GM19043 (cell line): Measurements from ENCODE around the gene FAM227B.
A peak's percentile ranks its signal among the peaks of the same experiment; 100 is the strongest.
"Not testable (repeated sequence)": the region's sequence is repeated elsewhere in the genome, so short reads cannot be mapped to it uniquely, and the experiment has no call there.

ENCODE experiments used
- ATAC-seq: cut with Tn5 transposase; IDR thresholded peaks from one replicate; pipeline ENCODE4 v1.9.1; 2021; ENCODE audit warnings: low read depth; ENCODE audit not compliant: unreplicated experiment

Gene FAM227B

DNA sequence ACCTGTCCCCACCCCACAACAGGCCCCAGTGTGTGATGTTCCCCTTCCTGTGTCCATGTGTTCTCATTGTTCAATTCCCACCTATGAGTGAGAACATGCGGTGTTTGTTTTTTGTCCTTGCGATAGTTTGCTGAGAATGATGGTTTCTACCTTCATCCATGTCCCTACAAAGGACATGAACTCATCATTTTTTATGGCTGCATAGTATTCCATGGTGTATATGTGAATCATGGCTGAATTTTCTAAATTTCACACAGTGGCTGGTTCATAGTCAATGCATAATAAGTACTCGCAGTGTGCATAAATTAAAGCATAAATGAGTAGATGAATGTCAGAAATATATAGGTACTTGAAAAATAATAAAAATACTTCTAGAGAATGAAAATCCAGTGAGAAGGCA is 8.4 kb downstream of the FAM227B start:
- not testable (repeated sequence) for ATAC-seq

DNA sequence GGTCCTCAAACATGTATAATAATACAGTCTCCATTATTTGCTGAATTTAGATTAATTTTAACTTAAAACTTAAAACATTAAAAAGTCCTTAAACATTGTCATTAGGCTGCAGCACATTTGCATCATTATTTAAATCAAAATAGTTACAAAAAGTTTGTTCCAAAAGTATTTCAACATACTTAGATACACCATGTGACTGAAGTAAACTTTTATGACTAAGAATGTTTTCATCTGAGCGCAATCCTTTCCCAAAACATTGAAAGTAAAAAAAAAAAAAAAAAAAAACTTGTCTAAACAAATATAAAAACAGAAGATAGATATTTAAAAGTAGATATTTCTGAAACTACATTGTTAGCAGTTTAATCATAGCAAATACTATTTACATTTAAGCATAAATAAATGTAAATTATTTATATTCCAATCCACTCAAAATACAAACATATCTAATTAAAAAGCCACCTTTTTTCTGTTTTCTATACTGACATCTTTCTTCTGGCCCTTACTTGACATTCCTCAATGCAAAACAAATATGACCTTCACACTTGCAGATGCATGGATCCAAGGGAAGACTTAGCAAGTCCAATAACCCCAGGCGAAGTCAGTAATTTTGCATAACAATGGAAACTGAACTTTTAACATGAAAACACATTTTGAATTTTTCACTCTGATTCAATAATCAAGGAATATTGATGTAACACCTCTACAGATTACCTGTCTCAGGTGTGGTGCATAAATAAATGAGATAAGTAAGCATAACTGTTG is 10.3 kb downstream of the FAM227B start:
- ATAC-seq: no peak

DNA sequence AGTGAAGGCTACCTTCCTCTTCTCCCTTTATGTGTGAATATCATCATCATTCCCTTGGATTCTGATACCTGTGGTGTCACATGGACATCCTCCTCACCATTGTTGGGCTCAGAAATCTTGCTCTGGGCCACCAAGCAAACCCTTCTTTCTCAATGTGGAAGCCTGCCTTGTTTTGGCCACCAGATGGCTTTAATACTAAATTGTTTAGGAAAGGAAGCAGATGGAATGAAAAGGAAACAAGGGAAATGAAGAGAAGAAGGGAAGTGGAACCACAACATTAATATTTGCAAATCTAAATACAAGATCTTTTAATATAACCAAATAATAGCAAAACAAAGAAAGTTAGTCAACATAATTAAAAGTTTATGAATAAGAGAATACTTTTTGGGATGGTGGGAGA is 14.0 kb downstream of the FAM227B start:
- no peak for ATAC-seq

DNA sequence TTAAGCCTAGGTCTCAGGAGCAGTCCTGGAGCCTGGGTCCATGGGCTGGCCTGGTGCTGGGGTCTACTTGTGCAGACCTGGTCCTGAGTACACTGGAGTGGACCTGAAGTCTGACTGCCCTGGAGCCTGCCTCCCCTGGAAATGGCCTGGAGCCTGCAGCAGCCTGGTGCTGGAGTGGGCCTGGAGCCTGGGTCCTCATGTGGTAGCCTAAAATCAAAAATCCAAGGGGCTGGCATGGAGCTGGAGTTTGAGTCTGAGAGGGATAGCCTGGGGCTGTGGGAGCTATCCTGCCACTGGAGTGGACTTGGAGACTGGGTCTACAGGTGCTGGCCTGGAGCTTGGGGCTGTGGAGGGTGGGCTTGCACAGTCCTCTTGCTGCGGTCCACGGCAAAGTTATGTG is 15.0 kb downstream of the FAM227B start:
- no peak for ATAC-seq

DNA sequence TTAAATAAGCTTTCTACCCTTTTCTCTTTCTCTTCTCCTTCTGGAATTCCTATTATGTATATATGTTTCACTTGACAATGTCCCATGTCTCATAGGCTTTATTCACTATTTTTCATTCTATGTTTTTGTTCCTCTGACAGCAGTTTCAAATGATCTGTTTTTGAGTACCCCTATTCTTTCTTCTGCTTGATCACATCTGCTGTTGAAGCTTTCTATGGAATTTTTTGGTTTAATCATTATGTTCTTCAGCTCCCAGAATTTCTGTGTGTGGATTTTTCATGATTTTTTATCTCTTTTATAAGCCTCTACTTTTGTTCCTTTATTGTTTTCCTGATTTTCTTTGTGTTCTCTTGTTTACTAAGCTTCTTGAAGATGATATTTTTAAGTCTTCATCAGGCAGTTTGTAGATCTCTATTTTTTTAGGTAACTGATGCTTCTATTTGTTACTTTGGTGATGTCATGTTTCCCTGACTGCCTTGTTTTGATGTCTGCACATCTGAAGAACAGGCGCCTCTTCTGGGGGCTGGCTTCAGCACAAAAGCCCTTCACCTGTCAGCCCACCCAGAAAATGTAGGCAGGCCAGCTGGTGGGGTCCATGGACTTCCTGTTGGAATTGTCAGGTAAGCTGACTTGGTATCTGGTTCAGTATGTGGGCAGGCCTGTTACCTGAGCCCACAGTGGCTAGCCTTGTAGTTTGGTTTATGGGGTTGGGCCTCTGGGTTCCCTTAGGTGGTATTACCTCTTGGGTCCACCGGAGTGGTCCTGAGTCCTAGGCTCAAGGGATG is 15.8 kb downstream of the FAM227B start:
- ATAC-seq: no peak

DNA sequence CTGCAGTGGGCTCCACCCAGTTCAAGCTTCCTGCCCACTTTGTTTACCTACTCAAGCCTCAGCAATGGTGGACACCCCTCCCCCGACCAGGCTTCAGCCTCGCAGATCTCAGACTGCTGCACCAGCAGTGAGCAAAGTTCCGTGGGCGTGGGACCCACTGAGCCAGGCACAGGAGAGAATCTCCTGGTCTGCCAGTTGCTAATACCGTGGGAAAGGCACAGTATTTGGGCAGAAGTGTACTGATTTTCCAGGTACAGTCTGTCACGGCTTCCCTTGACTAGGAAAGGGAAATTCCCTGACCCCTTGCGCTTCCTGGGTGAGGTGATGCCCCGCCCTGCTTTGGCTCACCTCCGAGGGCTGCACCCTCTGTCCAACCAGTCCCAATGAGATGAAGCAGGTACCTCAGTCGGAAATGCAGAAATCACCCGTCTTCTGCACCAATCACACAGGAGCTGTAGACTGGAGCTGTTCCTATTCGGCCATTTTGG is 27.7 kb downstream of the FAM227B start:
- ATAC-seq: not testable (repeated sequence)

DNA sequence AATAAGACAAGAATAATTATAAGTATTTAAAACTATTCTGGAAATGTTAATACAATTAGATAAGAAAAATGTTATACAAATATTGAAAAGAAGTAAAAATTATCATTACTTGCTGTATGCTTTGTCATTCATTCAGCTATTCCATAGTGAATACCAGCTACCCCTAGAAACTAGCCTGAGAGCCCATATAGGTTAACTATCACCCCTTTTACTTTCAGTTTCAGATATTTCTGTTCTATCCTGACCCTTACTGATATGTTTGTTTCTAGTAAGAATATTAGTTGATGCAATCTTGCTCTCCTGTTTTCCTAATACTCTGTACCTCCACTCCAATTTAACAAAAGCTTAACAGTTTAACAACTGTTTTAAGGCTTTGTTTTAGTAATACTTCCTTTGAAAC is 31.6 kb downstream of the FAM227B start:
- ATAC-seq: peak; percentile 78

DNA sequence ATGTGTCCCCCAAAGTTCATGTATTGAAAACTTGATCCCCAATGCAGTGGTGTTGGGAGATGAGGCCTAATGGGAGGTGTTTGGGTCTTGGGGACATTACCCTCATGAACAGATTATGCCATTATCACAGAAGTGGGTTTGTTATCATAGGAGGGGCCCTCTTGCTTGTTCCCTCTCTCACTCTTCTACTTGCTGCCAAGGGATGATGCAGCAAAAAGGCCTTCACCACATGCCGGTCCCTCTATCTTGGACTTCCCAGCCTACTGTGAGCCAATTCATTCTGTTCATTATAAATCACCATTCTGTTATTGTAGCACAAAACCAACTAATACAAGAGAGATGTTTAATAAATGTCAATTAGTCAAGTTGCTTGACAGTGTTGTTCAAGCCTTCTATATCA is 47.2 kb downstream of the FAM227B start:
- ATAC-seq: no peak

DNA sequence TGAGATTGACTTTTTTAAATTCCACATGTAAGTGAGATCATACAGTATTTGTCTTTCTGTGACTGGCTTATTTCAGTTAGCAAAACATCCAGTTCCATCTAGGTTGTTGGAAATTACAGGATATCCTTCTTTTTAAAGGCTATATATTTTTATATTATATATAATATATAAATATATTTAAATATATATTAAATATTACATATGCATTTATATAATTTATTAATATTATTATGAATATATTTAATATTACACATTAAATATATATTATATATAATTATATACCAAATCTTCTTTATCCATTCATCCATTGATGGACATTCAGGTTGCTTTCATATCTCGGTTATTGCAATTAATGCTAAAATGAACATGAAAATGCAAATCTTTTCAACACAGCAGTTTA is 49.9 kb downstream of the FAM227B start:
- no peak for ATAC-seq

DNA sequence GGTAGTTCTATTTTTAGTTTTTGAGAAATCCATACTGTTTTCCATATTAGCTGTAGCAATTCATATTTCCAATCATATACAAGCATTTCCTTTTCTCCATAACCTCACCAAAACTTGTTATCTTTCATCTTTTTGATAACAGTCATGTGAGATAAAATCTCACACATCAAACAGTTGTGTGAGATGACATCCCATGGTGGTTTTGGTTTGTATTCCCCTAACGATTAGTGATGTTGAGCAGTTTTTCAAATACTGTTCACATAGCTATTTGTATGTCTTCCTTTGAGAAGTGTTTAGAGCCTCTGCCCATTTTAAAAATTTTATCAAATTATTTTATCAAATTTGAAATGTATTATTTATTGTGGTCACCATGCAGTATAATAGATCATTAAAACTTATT is 50.4 kb downstream of the FAM227B start:
- ATAC-seq: no peak

DNA sequence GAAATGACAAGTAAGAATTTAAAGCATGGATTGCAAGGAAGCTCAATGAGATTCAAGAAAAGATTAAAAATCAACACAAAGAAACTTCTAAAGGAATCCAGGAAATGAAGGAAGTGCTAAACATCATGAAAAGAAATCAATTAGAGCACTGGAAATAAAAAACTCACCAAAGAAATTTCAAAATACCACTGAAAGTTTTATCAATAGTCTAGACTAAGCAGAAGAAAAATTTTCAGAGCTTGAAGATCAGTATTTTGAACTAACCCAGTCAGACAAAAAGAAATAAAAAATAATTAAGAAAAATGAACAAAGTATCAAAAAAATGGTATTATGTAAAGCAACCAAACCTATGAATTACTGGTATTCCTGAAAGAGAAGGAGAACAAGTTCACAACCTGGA is 60.6 kb downstream of the FAM227B start:
- ATAC-seq: no peak

DNA sequence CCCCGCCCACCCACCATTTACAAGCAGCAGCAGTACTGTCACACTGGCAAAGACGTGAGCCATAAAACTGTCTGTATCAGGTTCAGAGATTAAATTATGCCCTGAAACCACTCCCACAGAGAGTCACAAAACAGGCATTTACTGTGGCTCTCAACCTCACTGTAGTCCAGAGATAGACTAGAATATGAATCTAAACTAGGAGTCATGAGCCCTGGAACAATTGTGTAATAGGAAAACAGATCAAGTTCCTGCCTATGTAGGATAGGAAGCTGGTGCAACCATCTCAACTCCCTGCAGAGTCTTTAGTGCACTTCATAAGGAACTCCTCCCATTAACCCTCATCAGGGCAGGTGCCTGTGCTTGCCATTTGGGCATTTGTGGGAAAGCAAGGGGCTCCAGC is 61.7 kb downstream of the FAM227B start:
- no peak for ATAC-seq

DNA sequence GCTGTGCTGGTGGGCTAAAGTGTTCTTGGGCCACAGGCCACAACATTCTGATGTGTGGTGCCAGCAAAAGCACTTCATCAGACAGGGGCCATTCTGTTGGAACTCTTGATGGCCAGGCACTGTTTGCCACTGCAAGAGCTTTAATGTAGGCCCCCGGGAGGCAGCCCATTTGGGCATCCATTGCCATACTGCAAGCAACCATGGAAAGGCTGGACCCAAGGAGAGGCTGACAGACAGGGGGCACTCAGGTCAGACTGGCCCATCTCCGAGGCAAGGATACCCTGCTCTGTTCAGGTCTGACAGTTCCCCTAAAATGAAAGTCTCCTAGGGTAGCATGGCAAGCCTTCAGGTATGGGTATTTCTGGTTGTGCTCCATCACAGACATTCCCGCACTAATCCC is 64.2 kb downstream of the FAM227B start:
- ATAC-seq: no peak

DNA sequence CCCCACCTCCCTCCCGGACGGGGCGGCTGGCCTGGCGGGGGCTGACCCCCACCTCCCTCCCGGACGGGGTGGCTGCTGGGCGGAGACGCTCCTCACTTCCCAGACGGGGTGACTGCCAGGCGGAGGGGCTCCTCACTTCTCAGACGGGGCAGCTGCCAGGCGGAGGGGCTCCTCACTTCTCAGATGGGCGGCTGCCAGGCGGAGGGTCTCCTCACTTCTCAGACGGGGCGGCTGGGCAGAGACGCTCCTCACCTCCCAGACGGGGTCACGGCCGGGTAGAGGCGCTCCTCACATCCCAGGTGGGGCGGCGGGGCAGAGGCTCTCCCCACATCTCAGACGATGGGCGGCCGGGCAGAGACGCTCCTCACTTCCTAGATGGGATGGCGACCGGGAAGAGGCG is 70.3 kb downstream of the FAM227B start:
- ATAC-seq: not testable (repeated sequence)

DNA sequence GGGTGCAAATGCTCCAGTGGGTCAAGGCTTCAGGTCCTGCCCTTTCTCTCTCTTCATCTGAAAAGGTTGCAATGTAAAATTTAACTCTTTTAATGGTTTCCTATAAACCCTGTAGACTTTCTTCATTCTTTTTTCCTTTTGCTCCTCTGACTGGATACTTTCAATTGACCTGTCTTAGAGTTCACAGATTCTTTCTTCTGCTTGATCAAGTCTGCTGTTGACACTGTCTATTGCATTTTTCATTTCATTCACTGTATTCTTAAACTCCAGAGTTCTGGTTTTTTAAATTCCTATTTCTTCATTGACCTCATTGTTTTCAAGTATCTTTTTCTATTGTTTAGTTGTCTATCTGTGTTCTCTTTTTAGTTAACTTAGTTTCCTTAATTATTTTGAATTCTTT is 82.1 kb downstream of the FAM227B start:
- no peak for ATAC-seq

DNA sequence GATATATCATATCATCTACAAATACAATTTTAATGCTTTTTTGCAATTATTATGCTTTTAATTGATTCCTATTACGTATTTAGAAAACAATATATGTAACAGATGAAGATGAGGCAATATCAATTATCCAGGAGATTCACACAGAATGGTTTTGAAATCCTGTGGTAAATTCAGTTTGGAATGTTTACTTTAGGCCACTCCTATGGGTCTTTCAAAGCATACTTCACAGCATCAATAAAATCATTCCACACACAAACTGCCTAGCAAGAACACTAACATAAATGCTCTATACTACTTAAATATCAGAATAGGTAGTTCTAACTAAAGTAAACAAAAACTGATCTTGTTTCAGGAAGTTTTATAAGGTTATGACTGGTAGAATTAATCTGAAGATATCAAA is 90.5 kb downstream of the FAM227B start:
- ATAC-seq: no peak

DNA sequence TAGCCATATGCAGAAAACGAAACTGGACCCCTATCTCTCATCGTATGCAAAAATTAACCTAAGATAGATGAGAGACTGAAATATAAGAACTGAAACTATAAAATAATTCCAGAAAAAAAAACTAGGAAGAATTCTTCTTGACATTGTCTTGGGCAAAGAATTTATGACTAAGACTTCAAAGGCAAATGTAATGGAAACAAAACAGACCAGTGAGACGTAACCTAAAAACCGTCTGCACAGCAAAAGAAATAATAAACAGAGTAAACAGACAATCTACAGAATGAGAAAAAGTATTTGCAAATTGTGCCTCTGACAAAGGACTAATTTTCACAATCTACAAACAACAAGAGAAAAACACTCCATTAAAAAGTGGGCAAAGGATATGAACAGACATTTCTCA is 92.3 kb downstream of the FAM227B start:
- no peak for ATAC-seq

DNA sequence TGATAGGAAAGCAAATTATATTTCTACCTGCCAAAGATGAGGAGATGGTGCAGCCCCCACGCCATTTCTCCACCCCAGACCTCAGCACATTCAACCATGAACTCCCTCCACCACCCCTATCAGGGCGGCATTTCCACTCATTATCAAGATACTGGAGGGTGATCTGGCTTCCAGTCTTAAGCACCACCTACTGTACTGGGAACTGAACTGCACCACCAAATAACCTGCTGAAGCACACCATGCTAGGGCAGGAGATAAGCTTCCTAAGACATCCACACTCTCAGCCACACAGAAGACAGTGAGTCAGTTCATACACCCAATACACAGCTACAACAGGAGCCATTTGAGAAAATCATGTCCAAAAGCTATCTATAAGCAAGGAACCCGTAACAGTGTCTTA is 98.8 kb downstream of the FAM227B start:
- ATAC-seq: no peak

DNA sequence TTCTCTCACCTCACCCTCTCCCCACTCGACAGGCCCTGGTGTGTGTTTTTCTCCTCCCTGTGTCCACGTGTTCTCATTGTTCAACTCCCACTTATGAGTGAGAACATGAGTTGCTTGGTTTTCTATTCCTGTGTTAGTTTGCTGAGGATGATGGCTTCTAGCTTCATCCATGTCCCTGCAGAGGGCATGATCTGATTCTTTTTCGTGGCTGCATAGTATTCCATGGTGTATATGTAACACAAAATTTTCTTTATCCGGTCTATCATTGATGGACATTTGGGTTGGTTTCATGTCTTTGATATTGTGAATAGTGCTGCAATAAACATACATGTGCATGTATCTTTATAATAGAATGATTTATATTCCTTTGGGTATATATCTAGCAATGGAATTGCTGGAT is 107.9 kb downstream of the FAM227B start:
- ATAC-seq: not testable (repeated sequence)

DNA sequence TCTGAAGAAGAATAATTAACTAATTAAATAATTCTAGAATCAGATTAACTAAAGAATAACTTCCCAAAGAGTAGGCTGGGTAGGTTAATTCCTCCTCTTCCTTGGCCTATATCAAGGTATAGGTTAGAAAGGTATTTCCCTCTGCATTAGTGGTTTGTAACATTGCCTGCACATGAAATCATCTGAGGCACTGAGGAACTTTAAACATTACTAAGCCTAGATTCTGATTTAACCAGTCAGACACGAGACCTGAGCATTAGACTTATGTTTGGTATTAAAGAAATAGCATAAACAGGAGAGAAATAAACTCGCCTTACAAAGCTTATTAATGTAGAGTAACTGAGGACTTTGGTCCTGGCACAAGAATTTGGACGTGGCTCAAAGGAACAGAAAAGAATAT is 113.4 kb downstream of the FAM227B start:
- no peak for ATAC-seq

DNA sequence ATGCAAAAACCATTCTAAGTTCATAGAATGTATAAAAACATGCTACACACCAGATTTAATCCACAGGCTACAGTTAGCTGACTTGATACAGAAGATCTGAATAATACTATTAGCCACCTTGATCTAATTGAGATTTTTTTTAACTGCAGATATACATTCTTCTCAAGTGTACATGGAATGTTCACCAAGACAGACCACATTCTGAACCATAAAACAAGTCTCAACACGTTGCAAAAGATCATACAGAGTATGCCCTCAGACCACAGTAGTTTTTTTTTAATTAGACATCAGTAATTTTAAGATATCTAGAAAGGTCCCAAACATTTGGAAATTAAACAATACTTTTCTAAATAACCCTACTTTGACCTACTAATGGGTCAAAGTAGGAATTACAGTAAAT is 114.3 kb downstream of the FAM227B start:
- no peak for ATAC-seq

DNA sequence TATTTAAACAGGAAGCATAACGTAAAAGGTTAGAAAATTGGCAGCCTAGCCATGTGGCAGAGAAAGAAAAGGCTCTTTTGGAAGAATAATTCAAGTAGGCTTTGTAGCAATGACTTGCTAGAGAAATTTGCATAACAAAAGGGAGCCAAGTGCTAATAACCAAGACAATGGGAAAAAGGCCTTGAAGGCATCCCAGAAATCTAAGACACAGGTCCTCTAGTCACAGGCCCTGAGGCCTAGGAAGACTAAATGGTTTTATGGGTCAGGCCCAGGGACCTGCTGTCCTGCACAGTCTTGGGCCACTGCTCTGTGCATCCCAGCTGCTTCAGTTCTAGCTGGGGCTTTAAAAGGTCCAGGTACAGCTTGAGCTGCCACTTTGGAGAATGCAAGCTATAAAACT is 119.0 kb downstream of the FAM227B start:
- ATAC-seq: no peak
